NT2/D1 (cell line): ENCODE results near the gene LRMDA.

ENCODE experiments used
- SUZ12 ChIP-seq: IDR thresholded peaks from 2 replicates; pipeline ENCODE4 v1.6.1; 2011; ENCODE audit not compliant: insufficient read length, insufficient read depth; ENCODE audit errors: extremely low read depth
- YY1 ChIP-seq: IDR thresholded peaks from 2 replicates; pipeline ENCODE4 v1.6.1; 2011; ENCODE audit not compliant: insufficient read length, insufficient read depth
- ZNF274 ChIP-seq: IDR thresholded peaks from 2 replicates; pipeline ENCODE4 v1.6.1; 2011; ENCODE audit warnings: mild to moderate bottlenecking, low read depth, low read length

DNA sequence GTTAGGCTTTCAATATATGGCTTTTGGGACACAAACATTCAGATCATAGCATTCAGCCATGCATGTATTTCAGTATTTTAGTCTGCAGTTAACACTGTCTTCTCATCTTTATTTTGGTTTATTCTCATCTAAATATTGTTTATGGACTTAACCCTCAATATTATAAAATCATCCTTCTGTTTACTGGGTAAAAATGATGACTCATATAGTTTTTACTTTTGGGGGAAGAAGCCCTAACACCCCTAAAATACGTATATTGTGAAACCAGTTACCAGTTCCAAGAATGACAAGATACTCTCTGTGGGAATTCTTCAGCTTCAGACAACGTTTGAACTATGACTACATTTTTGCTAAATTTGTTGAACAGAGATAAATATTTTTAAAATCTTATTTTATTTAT, 505.4 kb downstream of the LRMDA start:
- TF ChIP-seq YY1 (no peak), ZNF274 (no peak), SUZ12 (no peak)
